CD4-positive, alpha-beta memory T cell (primary cell): ENCODE data around the gene ADGRG7. TPM values are rescaled to one million over a fixed set of nuclear protein-coding genes. Genes with fewer than 3 reads are reported as not detected.

Experiments used
- CTCF ChIA-PET: fragments of 350-600 bp; sonication (Branson Sonifier 250); formaldehyde crosslinking; loops from one replicate; lab custom pipeline; 2021; ENCODE audit warnings: inconsistent platforms; ENCODE audit not compliant: partially characterized antibody; lab: Charles Lee
- POLR2A ChIA-PET: fragments of 350-600 bp; sonication (Branson Sonifier 250); formaldehyde crosslinking; loops from one replicate; lab custom pipeline; 2021; ENCODE audit not compliant: partially characterized antibody; lab: Charles Lee
- DNase-seq, 5 donors: peaks; one replicate each; pipeline versions ENCODE4 v3.0.0 to v3.0.0-alpha.2; 2020 to 2022; ENCODE audit warnings: mixed read lengths in 1 of 5
- H3K27ac ChIP-seq: one replicate; pipeline ENCODE4 v1.7.0; 2013; ENCODE audit warnings: low read depth, low read length
- H3K27me3 ChIP-seq: 2 replicates; pipeline ENCODE4 v1.7.0; 2013; ENCODE audit warnings: mild to moderate bottlenecking, low read length, moderate library complexity; ENCODE audit not compliant: insufficient read depth
- H3K36me3 ChIP-seq: 2 replicates; pipeline ENCODE4 v1.7.0; 2013; ENCODE audit warnings: mild to moderate bottlenecking, low read length, moderate library complexity; ENCODE audit not compliant: insufficient read depth
- H3K4me1 ChIP-seq: 2 replicates; pipeline ENCODE4 v1.7.0; 2013; ENCODE audit warnings: mild to moderate bottlenecking, low read length, moderate library complexity; ENCODE audit not compliant: insufficient read depth
- H3K4me3 ChIP-seq, 2 donors: one replicate each; pipeline ENCODE4 v1.7.0; 2013; ENCODE audit warnings: low read length in 2 of 2, mild to moderate bottlenecking in 1 of 2
- H3K9me3 ChIP-seq, 2 donors: one replicate each; pipeline ENCODE4 v1.7.0; 2013; ENCODE audit warnings: low read length in 2 of 2, control low read depth in 1 of 2; ENCODE audit not compliant: control insufficient read depth in 1 of 2
- H3K27ac Mint-ChIP-seq, 7 donors: one replicate each; pipeline ENCODE4 v1.8.0; 2020 to 2021; ENCODE audit warnings: mixed read lengths in 7 of 7, mild to moderate bottlenecking in 6 of 7, inconsistent platforms in 3 of 7, moderate library complexity in 3 of 7
- H3K27me3 Mint-ChIP-seq, 2 donors: one replicate each; pipeline ENCODE4 v1.8.0; 2020 to 2021; ENCODE audit warnings: mixed read lengths in 2 of 2
- H3K36me3 Mint-ChIP-seq, 2 donors: one replicate each; pipeline ENCODE4 v1.8.0; 2020 to 2021; ENCODE audit warnings: mixed read lengths in 2 of 2, inconsistent platforms in 1 of 2, mild to moderate bottlenecking in 1 of 2
- H3K4me1 Mint-ChIP-seq, 4 donors: one replicate each; pipeline ENCODE4 v1.8.0; 2020 to 2021; ENCODE audit warnings: mixed read lengths in 4 of 4, mild to moderate bottlenecking in 1 of 4
- H3K4me3 Mint-ChIP-seq, 8 donors: one replicate each; pipeline ENCODE4 v1.8.0; 2020 to 2021; ENCODE audit warnings: mixed read lengths in 8 of 8, mild to moderate bottlenecking in 7 of 8, moderate library complexity in 6 of 8, inconsistent platforms in 3 of 8
- H3K9me3 Mint-ChIP-seq, 8 donors: one replicate each; pipeline ENCODE4 v1.8.0; 2020 to 2021; ENCODE audit warnings: mixed read lengths in 8 of 8, mild to moderate bottlenecking in 5 of 8, inconsistent platforms in 3 of 8, moderate library complexity in 1 of 8
- intact Hi-C: fragments of 100-400 bp; cut with micrococcal nuclease; formaldehyde crosslinking; loops from one replicate; pipeline ENCODE4 v1.15.1; 2023
- polyA plus RNA-seq, 2 donors: library from polyadenylated mRNA; unstranded; fragments of 300-500 nt; fragmentation: Illumina TruSeq; gene quantifications; one replicate each; pipeline ENCODE4 v1.2.3, GENCODE V29; 2021
- total RNA-seq, 2 experiments: library from RNA; stranded (reverse); gene quantifications; one replicate each; pipeline ENCODE4 v1.2.3, GENCODE V29; 2021

ADGRG7 gene
- total and polyA plus RNA-seq, 4 experiments from 2014 or later = not detected

DNA sequence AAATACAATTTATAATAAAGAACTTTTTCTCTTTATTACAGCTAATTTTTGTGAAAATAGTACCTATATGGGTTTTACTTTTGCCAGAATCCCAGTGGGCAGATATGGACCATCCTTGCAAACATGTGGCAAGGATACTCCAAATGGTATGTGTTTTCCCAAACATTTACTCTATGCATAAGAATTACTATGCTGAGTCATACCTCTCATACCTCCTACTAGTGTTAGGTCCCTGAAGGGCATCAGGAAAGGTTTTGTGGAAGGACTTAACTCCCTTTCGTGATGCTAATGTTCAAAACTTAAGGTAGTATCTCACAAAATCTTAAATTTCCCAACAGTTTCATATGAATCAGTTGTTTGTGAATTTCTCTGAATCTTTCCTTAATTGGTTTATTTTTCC is 21.3 kb downstream of the ADGRG7 start:
- Mint-ChIP-seq H3K27ac (no peak overlapping the region), H3K4me1 (no peaks in the 10 kb centered on the region), H3K27me3 (peaks cover 2 to 8% of the 10 kb centered on the region in 2 donors), H3K4me3 (no peak overlapping the region), H3K36me3 (no peaks in the 10 kb centered on the region), H3K9me3 (peaks cover 0 to 2% (median 0%) of the 10 kb centered on the region in 8 donors)
- intact Hi-C loops = no loop called here
- H3K9me3 ChIP-seq = no peaks in the 10 kb centered on the region
- DNase-seq = no peak
- H3K4me1 ChIP-seq = no peaks in the 10 kb centered on the region
- no peak overlapping the region for H3K4me3 ChIP-seq
- no peak overlapping the region for H3K27ac ChIP-seq
- no peaks in the 10 kb centered on the region for H3K36me3 ChIP-seq
- ChIA-PET CTCF (interaction anchor here (1.0 kb wide), 1 partner anchor 102 kb away, joined by 3 read pairs; no protein-coding TSS in a partner anchor), POLR2A (no interaction called here)
- no peaks in the 10 kb centered on the region for H3K27me3 ChIP-seq

DNA sequence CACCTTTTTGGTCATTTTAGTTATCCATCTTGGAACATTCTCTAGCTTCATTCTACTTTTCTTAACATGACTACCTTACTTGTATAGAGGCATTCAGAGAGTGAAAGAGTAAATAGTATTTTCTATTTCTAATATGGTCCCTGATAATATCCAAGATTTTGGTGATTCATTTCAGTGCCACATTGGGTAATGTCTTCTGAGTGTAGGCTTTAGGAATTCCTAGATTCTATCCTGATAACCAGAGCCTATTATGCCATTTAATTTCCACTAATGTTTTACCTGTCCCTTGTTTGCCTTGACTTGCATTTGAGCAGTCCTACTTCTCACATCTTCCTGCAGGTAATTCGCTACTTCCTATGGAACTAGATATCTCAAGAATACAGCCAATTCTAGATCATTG is 21.8 kb downstream of the ADGRG7 start:
- H3K27me3 ChIP-seq = no peaks in the 10 kb centered on the region
- no peak overlapping the region for H3K4me3 Mint-ChIP-seq
- CTCF ChIA-PET = interaction anchor here (1.0 kb wide), 1 partner anchor 103 kb away, joined by 3 read pairs; no protein-coding TSS in a partner anchor
- H3K27ac ChIP-seq = no peak overlapping the region
- H3K27ac Mint-ChIP-seq = no peak overlapping the region
- H3K4me1 ChIP-seq = no peaks in the 10 kb centered on the region
- H3K36me3 Mint-ChIP-seq = no peaks in the 10 kb centered on the region
- no peaks in the 10 kb centered on the region for H3K9me3 Mint-ChIP-seq
- POLR2A ChIA-PET = no interaction called here
- peaks cover 2 to 9% of the 10 kb centered on the region in 2 donors for H3K27me3 Mint-ChIP-seq
- H3K4me3 ChIP-seq = no peak overlapping the region
- intact Hi-C loops = no loop called here
- DNase-seq = no peak
- no peaks in the 10 kb centered on the region for H3K9me3 ChIP-seq
- no peaks in the 10 kb centered on the region for H3K4me1 Mint-ChIP-seq
- H3K36me3 ChIP-seq = no peaks in the 10 kb centered on the region

DNA sequence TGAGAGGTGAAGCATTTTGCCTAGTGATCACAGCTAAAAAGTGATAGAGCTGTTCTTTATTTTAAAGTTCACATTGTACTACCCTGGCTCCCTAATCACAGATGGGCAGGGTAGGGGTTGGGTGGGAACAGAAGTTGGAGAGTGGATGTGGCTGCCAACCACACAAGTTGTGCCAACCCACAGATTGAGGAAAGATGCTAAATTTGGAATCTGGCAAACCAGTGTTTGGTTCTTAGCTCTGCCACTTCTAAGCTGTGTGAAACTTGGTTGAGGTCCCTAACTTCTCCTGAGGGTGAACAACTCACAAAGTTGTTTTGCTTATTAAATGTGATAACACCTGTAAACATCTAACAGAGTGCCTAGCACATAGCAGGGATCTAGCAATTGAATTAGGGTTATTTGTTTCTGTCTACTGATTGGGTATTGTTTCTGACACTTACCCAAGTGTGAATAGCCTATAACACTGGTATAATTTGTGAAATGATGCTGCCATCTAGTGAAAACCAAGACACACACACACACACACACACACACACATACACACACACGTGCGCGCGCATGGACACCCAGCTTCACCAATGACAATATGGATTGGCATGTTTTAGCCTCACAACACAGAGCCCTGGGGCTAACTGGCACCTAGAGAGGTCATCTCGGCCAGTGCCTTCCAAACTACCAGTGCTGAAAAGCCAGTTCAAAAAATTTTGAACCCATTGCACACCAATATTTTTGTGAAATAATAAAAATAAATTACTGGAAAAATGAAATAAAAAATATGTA is 25.3 kb downstream of the ADGRG7 start:
- no peaks in the 10 kb centered on the region for H3K9me3 Mint-ChIP-seq
- CTCF ChIA-PET = no interaction called here
- no peaks in the 10 kb centered on the region for H3K4me1 ChIP-seq
- peak in 1 of 5 donors; percentile 12 for DNase-seq
- H3K36me3 Mint-ChIP-seq = no peaks in the 10 kb centered on the region
- H3K27me3 ChIP-seq = no peaks in the 10 kb centered on the region
- POLR2A ChIA-PET = no interaction called here
- intact Hi-C loops = no loop called here
- H3K27ac Mint-ChIP-seq = peak overlapping the region in 1 of 7 donors; percentile 71
- no peaks in the 10 kb centered on the region for H3K9me3 ChIP-seq
- H3K36me3 ChIP-seq = no peaks in the 10 kb centered on the region
- H3K4me1 Mint-ChIP-seq = no peaks in the 10 kb centered on the region
- H3K27ac ChIP-seq = no peak overlapping the region
- H3K4me3 Mint-ChIP-seq = no peak overlapping the region
- H3K27me3 Mint-ChIP-seq = peaks cover 2 to 8% of the 10 kb centered on the region in 2 donors
- H3K4me3 ChIP-seq = no peak overlapping the region

DNA sequence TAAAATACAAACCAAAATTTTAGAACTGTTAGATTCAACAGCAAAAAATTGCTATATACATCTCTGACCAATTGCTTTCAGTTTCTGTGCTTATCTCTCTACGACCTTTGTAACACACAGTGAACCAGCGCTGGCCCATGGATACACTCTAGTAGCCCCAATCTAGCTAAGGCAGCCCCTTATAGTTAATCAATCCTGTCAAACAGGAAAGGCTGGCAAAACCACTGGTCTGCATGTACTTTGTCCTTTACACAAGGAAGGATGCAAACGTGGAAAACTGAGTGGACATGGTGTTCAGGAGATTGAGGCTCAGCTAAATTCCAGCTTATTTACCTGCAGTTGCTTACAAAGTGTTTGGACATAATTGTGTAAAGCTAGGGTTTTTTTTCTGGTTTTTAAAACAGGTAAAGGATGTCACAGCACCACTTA is 25.9 kb downstream of the ADGRG7 start:
- H3K36me3 ChIP-seq = no peaks in the 10 kb centered on the region
- intact Hi-C loops = no loop called here
- no peak overlapping the region for H3K4me3 ChIP-seq
- Mint-ChIP-seq H3K9me3 (no peaks in the 10 kb centered on the region), H3K27me3 (peaks cover 6 to 10% of the 10 kb centered on the region in 2 donors), H3K27ac (no peak overlapping the region), H3K4me3 (no peak overlapping the region), H3K36me3 (no peaks in the 10 kb centered on the region), H3K4me1 (no peaks in the 10 kb centered on the region)
- POLR2A ChIA-PET = no interaction called here
- no peak overlapping the region for H3K27ac ChIP-seq
- H3K9me3 ChIP-seq = no peaks in the 10 kb centered on the region
- CTCF ChIA-PET = no interaction called here
- no peak for DNase-seq
- no peaks in the 10 kb centered on the region for H3K27me3 ChIP-seq
- no peaks in the 10 kb centered on the region for H3K4me1 ChIP-seq

DNA sequence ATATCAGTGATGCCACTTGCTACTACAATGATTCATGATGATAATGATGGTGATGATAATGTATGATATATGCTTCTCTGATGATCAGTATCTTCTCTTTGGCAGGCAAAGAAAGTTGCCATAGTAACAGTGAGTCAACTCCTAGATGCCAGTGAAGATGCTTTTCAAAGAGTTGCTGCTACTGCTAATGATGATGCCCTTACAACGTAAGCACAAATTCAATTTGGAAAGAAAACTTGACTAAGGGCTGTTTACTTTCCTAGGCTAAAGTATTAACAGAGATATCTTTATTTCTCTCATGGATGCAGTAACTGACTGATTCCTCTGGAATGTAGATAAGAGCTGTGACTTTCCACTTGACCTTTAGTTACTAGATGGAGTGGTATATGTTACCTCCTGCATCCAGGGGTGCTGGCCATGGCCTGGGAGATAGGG is 27.8 kb downstream of the ADGRG7 start:
- Mint-ChIP-seq H3K4me3 (no peak overlapping the region), H3K27ac (no peak overlapping the region), H3K4me1 (no peaks in the 10 kb centered on the region), H3K9me3 (no peaks in the 10 kb centered on the region), H3K27me3 (peaks cover 8 to 10% of the 10 kb centered on the region in 2 donors), H3K36me3 (no peaks in the 10 kb centered on the region)
- DNase-seq = no peak
- CTCF ChIA-PET = no interaction called here
- Histone ChIP-seq H3K27me3 (no peaks in the 10 kb centered on the region), H3K9me3 (no peaks in the 10 kb centered on the region), H3K4me3 (no peak overlapping the region), H3K4me1 (no peaks in the 10 kb centered on the region), H3K36me3 (no peaks in the 10 kb centered on the region), H3K27ac (no peak overlapping the region)
- POLR2A ChIA-PET = no interaction called here
- intact Hi-C loops = no loop called here

DNA sequence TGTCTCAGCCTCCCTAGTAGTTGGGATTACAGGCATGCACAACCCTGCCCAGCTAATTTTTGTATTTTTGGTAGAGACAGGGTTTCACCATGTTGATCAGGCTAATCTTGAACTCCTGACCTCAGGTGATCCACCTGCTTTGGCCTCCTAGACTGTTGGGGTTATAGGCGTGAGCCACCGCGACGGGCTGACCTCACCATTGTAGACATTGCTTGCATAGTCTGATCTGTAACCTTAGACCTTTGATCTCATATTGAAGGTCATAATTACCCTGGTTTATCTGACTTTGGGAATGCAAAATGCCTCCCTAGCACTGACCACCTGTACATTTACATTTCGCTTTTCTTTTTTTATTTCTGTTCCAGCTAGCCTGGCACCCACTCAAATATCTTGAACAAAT is 31.2 kb downstream of the ADGRG7 start:
- intact Hi-C loops = no loop called here
- Histone ChIP-seq H3K27ac (no peak overlapping the region), H3K36me3 (no peaks in the 10 kb centered on the region), H3K4me1 (no peaks in the 10 kb centered on the region), H3K9me3 (no peaks in the 10 kb centered on the region), H3K27me3 (no peaks in the 10 kb centered on the region), H3K4me3 (no peak overlapping the region)
- Mint-ChIP-seq H3K27ac (no peak overlapping the region), H3K27me3 (peaks cover 3 to 8% of the 10 kb centered on the region in 2 donors), H3K36me3 (no peaks in the 10 kb centered on the region), H3K4me3 (no peak overlapping the region), H3K9me3 (no peaks in the 10 kb centered on the region), H3K4me1 (no peaks in the 10 kb centered on the region)
- ChIA-PET POLR2A (no interaction called here), CTCF (interaction anchor here (0.6 to 0.8 kb wide), 2 partner anchors 15 to 876 kb away, joined by 3 read pairs; no protein-coding TSS in a partner anchor)
- DNase-seq = no peak

DNA sequence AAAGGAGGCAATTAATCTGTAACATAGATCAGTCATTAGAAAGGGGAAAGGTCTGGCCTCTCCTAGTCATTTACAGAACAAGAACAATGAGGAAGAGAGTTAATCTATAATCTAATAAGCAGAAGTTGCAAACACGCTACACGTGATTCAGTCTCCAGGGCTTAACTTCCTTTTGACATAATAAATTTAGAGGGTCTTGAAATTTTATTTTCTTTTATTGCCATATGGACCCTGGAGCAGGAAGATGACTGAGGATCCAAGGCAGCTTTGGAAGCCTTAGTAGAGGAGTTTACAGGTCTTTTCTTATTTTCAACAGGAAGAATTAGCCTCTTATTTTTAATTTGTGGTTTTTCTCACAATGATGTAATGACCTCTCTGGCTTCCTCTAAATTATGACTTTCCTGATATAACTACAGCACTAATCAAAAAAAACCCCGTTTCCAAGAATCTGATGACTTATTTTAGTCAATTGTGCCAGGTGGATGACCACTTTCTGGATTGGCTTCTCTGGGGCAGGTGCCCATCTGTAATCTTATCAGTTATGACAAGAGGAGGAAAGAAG is 32.2 kb downstream of the ADGRG7 start:
- no peak for DNase-seq
- POLR2A ChIA-PET = interaction anchor here (0.6 kb wide), 1 partner anchor 73 kb away, joined by 3 read pairs; no protein-coding TSS in a partner anchor
- CTCF ChIA-PET = no interaction called here
- H3K36me3 ChIP-seq = no peaks in the 10 kb centered on the region
- Mint-ChIP-seq H3K4me1 (no peaks in the 10 kb centered on the region), H3K27ac (no peak overlapping the region), H3K9me3 (no peaks in the 10 kb centered on the region), H3K4me3 (no peak overlapping the region), H3K27me3 (peaks cover 2 to 8% of the 10 kb centered on the region in 2 donors), H3K36me3 (no peaks in the 10 kb centered on the region)
- intact Hi-C loops = no loop called here
- H3K4me1 ChIP-seq = no peaks in the 10 kb centered on the region
- H3K27me3 ChIP-seq = no peaks in the 10 kb centered on the region
- H3K9me3 ChIP-seq = no peaks in the 10 kb centered on the region
- no peak overlapping the region for H3K27ac ChIP-seq
- H3K4me3 ChIP-seq = no peak overlapping the region
